Natural killer cell treated with Interleukin-12 subunit alpha and Interleukin-12 subunit beta and Interleukin-15 and Interleukin-18, amount 100 ng/mL, for 72 hours (primary cell): ENCODE results near the gene ATP5PD. TPM values are rescaled to one million over a fixed set of nuclear protein-coding genes. Genes with fewer than 3 reads are reported as not detected.
"Not testable (repeated sequence)": the region's sequence is repeated elsewhere in the genome, so short reads cannot be mapped to it uniquely, and the experiment has no call there.

Experiments used
- ATAC-seq, 2 donors: fragments of 150-1000 bp; cut with Tn5 transposase in 1 of 2; sonication (Bioruptor Pico), chemical (Tn5 transposase) in 1 of 2; 2 replicates each; pipeline ENCODE4 v1.10.0; 2021
- DNase-seq: peaks from one replicate; pipeline ENCODE4 v3.0.0; 2022; ENCODE audit warnings: low spot score
- H3K27ac Mint-ChIP-seq, 2 donors: 1 replicate in 1 of 2; 2 replicates in 1 of 2; pipeline ENCODE4 v1.8.0; 2022; ENCODE audit warnings: mixed read lengths in 2 of 2, mild to moderate bottlenecking in 1 of 2, moderate library complexity in 1 of 2
- H3K27me3 Mint-ChIP-seq, 2 donors: 1 replicate in 1 of 2; 2 replicates in 1 of 2; pipeline ENCODE4 v1.8.0; 2022; ENCODE audit warnings: mixed read lengths in 2 of 2
- H3K36me3 Mint-ChIP-seq: one replicate; pipeline ENCODE4 v1.8.0; 2022; ENCODE audit warnings: mixed read lengths
- H3K4me1 Mint-ChIP-seq, 2 donors: 1 replicate in 1 of 2; 2 replicates in 1 of 2; pipeline ENCODE4 v1.8.0; 2022; ENCODE audit warnings: low read depth in 2 of 2, mixed read lengths in 2 of 2, mild to moderate bottlenecking in 1 of 2
- H3K4me3 Mint-ChIP-seq: one replicate; pipeline ENCODE4 v1.8.0; 2022; ENCODE audit warnings: mixed read lengths
- H3K9me3 Mint-ChIP-seq: 2 replicates; pipeline ENCODE4 v1.8.0; 2022; ENCODE audit warnings: mixed read lengths
- total RNA-seq, 2 donors: library from RNA; stranded (reverse); gene quantifications; one replicate each; pipeline ENCODE4 v1.2.3, GENCODE V29; 2022

ATP5PD gene
- total RNA-seq, 2 donors from 2014 or later, result 153 to 187 TPM

DNA sequence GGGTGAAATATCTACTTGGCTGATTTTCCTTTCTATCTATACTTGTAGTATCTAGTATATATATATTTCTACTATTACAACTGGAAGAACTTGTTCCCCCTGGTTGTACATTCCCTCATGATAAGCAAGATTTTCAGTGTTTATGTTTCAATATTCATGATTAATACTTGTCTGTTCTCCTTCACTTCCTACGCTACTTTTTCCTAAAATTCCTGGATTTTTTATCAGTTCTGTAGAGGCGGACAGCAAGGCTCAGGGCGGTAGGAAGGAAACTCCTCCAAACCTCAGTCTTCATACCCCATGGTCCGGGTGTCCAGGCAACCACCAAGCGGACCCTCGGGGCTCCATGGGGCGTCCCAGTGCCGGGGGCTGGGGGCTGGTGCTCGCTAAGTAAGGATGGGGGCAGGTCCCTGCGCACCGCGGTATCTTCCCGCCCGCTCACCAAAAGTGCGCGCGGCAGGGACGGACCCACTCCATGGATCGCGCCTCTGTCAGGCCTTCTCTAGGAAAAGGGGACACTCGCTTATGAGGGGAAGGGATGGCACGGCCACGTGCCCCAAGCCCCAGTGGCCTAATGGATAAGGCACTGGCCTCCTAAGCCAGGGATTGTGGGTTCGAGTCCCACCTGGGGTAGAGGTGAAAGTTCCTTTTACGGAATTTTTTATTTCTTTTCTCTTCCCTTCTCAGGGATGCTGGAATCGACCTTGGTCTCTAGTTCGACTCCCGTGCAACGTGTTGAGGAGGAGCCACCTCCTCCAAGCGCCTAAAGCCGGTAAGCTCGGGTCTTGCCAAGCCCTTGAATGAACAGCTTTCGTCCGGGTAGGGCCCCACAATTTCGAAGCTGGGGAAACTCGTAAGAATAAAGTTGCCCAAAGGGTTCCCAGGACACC lies 13.2 kb downstream of the ATP5PD start:
- peak; percentile 63 to 75 for ATAC-seq
- peak; percentile 84 for DNase-seq
- H3K4me3 Mint-ChIP-seq, result peak overlapping the region; percentile 97
- peaks cover 0 to 5% of the 10 kb centered on the region in 2 donors for H3K27me3 Mint-ChIP-seq
- H3K4me1 Mint-ChIP-seq, result peaks cover 32 to 33% of the 10 kb centered on the region in 2 donors
- H3K9me3 Mint-ChIP-seq, result no peaks in the 10 kb centered on the region
- peak overlapping the region; percentile 97 for H3K27ac Mint-ChIP-seq
- H3K36me3 Mint-ChIP-seq, result peaks cover 7% of the 10 kb centered on the region

DNA sequence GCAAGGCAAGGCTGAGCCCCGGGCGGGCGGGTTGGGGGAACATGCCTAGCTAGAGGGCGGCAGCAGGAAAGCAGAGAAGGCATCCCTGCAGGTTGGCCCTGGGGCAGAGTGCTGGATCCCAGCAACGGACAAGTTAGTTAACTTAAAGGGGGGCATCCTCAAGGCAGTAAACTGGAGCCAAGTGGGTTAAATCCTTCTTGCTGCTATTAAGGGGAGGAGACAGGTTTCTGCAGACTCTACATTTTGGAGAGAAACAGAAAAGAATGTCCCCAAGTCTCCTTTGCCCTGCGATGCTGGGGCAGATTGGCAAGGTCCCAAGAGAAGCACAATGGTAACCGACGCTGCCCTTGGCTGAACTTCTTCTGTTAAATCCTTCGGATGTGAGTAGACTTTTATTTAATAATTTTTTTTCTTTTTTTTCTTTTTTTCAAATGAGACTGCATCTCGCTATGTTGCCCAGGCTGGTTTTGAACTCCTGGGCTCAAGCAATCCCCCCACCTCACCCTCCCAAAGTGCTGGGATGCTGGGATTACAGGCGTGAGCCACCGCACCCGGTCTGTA lies 14.0 kb downstream of the ATP5PD start:
- H3K4me1 Mint-ChIP-seq, result peaks cover 32 to 33% of the 10 kb centered on the region in 2 donors
- no peak overlapping the region for H3K27ac Mint-ChIP-seq
- peak overlapping the region; percentile 72 for H3K4me3 Mint-ChIP-seq
- no peak for DNase-seq
- H3K36me3 Mint-ChIP-seq, result peaks cover 4% of the 10 kb centered on the region
- H3K9me3 Mint-ChIP-seq, result no peaks in the 10 kb centered on the region
- peaks cover 0 to 5% of the 10 kb centered on the region in 2 donors for H3K27me3 Mint-ChIP-seq
- no peak for ATAC-seq

DNA sequence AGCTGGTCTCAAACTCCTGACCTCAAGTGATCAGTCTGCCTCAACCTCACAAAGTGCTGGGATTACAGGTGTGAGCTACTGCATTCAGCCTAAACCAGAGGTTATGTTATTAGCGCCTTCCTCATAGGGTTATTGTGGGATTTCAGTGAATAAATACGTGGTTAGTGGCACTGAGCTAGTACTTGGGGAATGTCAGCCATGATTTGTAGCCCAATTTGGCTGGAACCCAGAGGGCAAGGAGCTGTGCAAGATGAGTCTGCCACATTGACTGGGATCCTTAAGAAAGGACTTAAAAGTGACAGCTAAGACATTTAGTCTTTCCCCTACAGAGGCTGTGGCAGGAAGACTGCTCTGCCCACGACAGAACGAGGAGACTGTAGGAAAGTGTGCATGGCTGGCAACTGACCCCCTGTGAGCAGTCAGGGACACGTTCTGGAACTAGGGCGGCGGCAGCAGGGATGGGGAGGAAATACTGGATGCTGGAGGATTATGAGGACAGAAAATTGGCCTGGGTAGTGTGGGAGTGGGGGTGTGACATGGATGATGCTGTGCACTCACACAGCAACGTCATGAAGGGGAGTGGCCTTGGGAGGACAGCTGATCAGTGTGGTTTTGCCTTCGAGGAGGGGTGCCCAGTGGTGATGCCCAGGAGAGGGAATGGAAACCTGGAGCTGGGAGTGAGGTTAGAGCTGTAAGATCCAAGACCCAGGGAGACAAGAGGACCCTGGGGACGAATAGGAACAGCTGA lies 14.6 kb downstream of the ATP5PD start:
- H3K4me3 Mint-ChIP-seq, result peak overlapping the region; percentile 72
- H3K9me3 Mint-ChIP-seq, result no peaks in the 10 kb centered on the region
- H3K36me3 Mint-ChIP-seq, result peaks cover 4% of the 10 kb centered on the region
- DNase-seq (no peak), ATAC-seq (peak in 1 of 2 donors; percentile 25)
- peaks cover 0 to 5% of the 10 kb centered on the region in 2 donors for H3K27me3 Mint-ChIP-seq
- peaks cover 32 to 33% of the 10 kb centered on the region in 2 donors for H3K4me1 Mint-ChIP-seq
- H3K27ac Mint-ChIP-seq, result no peak overlapping the region

DNA sequence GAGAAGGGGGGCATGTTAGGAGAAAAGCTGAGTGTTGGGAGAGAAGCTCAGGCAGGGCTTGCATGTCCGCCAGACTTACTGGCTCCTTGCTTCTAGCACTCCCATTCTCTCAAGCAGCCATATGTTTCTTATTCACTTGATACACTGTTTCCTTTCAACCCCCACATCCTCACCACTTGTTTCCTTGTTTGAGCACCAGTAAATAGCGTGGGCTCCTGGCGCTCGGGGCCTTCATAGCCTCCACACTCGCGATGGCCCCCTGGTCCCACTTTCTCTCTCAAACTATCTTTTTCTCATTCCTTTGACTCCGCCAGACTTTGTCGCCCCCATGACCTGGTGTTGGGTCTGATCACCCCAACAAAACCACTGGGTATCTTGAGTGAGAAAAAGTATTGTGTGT lies 16.6 kb downstream of the ATP5PD start:
- Mint-ChIP-seq H3K27ac (no peak overlapping the region), H3K4me1 (peaks cover 29 to 33% of the 10 kb centered on the region in 2 donors)

DNA sequence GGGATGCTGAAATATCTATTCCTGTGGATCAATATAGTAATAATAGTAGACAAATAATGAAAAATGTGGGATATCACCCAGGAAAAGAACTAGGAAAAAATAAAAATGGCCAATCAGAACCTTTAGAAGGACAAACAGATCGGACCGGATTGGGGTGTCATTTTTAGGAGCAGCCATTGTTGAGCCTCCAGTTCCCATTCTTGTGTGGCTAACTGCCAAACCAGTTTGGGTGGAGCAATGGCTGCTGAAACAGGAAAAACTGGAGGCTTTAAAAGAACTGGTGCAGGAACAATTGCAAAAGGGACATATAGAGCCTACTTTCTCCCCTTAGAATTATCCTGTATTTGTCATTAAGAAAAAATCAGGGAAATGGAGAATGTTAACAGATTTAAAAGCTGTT lies 20.1 kb downstream of the ATP5PD start:
- DNase-seq, H3K27ac Mint-ChIP-seq, H3K9me3 Mint-ChIP-seq, ATAC-seq, H3K4me3 Mint-ChIP-seq, H3K27me3 Mint-ChIP-seq: not testable (repeated sequence)
- peaks cover 4 to 10% of the 10 kb centered on the region in 2 donors for H3K4me1 Mint-ChIP-seq
- H3K36me3 Mint-ChIP-seq, result peaks cover 14% of the 10 kb centered on the region

More for the DNA sequence above, 16.6 kb downstream of the ATP5PD start:
- DNase-seq, result no peak
- Mint-ChIP-seq H3K9me3 (no peaks in the 10 kb centered on the region), H3K27me3 (peaks cover 0 to 5% of the 10 kb centered on the region in 2 donors), H3K36me3 (peaks cover 4% of the 10 kb centered on the region), H3K4me3 (no peak overlapping the region)
- ATAC-seq, result no peak

DNA sequence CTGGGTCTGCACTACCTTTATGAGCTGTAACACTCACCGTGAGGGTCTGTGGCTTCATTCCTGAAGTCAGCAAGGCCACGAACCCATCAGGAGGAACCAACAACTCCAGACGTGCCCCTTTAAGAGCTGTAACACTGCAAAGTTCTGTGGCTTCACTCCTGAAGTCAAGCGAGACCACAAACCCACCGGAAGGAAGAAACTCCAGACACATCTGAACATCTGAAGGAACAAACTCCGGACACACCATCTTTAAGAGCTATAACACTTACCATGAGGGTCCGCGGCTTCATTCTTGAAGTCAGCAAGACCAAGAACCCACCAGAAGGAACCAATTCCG lies 21.4 kb downstream of the ATP5PD start:
- peak in 1 of 2 donors; percentile 33 for ATAC-seq
- H3K4me1 Mint-ChIP-seq, result peaks cover 4 to 10% of the 10 kb centered on the region in 2 donors
- peaks cover 13% of the 10 kb centered on the region for H3K36me3 Mint-ChIP-seq
- DNase-seq, H3K27me3 Mint-ChIP-seq, H3K9me3 Mint-ChIP-seq: not testable (repeated sequence)
- H3K27ac Mint-ChIP-seq, result peak overlapping the region; percentile 51 to 63
- H3K4me3 Mint-ChIP-seq, result peak overlapping the region; percentile 60

DNA sequence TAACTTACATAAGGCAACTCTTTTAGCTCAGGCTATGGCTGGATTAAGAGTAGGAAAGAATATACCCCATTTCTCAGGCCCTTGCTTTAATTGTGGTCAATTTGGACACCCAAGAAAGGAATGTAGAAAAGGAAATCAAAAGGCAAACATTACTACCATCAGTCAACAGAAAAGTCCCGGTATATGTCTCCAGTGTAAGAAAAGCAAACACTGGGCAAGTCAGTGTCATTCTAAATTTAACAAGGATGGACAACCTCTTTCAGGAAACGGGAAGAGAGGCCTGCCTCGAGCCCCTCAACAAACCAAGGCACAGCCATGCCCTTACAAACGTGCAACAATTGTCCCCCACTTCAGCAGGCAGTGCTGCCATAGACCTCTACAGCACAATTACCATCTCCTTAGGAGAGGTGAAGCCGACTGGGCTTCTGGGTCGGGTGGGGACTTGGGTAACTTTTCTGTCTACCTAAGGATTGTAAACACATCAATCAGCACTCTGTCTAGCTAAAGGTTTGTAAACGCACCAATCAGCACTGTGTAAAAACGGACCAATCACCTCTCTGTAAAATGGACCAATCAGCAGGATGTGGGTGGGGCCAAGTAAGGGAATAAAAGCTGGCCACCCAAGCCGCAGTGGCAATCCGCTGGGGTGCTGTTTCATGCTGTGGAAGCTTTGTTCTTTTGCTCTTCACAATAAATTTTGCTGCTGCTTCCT lies 21.9 kb downstream of the ATP5PD start:
- Mint-ChIP-seq H3K4me3 (peak overlapping the region; percentile 60), H3K27ac (peak overlapping the region; percentile 51 to 63), H3K9me3 (no peaks in the 10 kb centered on the region), H3K27me3 (no peaks in the 10 kb centered on the region), H3K36me3 (peaks cover 11% of the 10 kb centered on the region), H3K4me1 (peaks cover 4 to 10% of the 10 kb centered on the region in 2 donors)
- peak; percentile 48 to 57 for ATAC-seq
- no peak for DNase-seq

DNA sequence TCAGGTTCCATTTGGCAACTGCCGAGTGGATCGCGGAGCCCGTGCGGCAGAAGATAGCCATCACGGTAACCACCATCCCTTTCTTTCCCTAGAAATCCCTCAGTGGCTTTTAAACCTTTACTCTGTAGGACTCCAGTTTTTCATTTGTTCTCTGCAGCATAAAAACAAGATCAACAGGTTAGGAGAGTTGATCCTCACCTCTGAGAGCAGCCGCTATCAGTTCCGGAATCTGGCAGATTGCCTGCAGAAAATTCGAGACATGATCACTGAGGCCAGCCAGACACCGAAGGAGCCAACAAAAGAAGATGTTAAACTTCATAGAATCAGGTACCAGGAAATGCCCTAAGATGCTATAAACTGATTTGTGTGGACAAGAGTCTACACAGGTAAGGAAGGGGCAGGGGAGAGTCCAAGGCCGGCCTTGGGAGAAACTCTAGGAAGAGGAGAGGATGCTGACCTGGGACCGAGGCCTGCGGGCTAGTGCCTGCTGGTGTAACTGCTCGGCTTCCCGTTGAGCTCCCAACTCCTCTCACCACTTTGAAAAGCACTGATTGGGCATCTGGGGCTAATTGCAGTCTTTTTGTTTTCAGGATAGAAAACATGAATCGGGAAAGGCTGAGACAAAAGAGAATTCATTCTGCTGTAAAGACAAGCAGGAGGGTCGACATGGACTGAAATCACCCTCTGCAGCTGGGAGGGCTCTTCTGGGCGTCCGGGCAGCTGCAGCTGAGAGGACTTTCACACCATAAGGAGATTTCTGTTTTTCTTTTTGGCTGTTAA lies 26.2 kb downstream of the ATP5PD start:
- no peak for DNase-seq
- H3K4me1 Mint-ChIP-seq, result peaks cover 4 to 15% of the 10 kb centered on the region in 2 donors
- H3K27ac Mint-ChIP-seq, result no peak overlapping the region
- no peak overlapping the region for H3K4me3 Mint-ChIP-seq
- no peaks in the 10 kb centered on the region for H3K27me3 Mint-ChIP-seq
- no peak for ATAC-seq
- peaks cover 12% of the 10 kb centered on the region for H3K36me3 Mint-ChIP-seq
- no peaks in the 10 kb centered on the region for H3K9me3 Mint-ChIP-seq

DNA sequence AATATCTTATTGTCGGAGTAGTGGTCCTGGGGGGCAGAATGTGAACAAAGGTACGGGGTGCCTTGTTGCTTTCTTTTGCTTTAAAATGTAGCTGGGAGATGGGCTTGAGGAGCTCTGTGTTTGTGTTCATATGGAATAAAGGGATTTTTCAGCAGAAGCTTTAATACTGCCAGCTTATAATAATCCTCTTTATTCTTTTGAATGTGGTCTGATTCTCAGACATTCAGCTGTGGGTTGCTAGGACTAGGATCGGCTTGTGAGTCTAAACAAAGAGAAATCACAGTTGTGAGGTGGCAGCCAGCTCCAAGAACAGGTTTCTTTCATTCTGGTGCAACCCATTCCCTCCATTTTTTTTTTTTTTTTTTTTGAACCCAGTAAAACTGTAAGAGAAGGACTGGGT lies 27.1 kb downstream of the ATP5PD start:
- Mint-ChIP-seq H3K36me3 (peaks cover 17% of the 10 kb centered on the region), H3K9me3 (no peaks in the 10 kb centered on the region), H3K4me3 (no peak overlapping the region), H3K27me3 (no peaks in the 10 kb centered on the region), H3K4me1 (peaks cover 3 to 16% of the 10 kb centered on the region in 2 donors), H3K27ac (no peak overlapping the region)
- no peak for DNase-seq
- ATAC-seq, result no peak

DNA sequence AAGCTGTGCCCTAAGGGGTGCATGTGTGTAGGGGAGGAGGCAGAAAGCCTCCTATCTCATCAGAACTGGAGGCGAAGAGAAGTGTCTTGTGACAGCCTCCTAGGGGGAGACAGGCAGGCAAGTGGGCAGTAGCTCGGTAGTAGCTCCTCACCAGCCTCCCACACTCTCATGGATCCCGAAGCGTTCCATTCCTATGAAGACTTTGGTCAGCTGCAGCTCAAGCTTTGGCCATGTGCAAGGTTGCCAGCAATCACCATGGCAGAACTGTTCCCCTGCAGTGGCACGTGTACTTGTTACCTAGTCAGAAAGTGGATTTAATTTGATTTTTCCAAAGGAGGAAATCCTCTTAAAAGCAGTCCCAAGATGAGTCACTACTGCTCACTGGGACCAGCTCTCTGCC lies 27.6 kb downstream of the ATP5PD start:
- no peaks in the 10 kb centered on the region for H3K9me3 Mint-ChIP-seq
- ATAC-seq (no peak), DNase-seq (no peak)
- peaks cover 4 to 16% of the 10 kb centered on the region in 2 donors for H3K4me1 Mint-ChIP-seq
- no peak overlapping the region for H3K27ac Mint-ChIP-seq
- H3K27me3 Mint-ChIP-seq, result no peaks in the 10 kb centered on the region
- no peak overlapping the region for H3K4me3 Mint-ChIP-seq
- peaks cover 17% of the 10 kb centered on the region for H3K36me3 Mint-ChIP-seq

DNA sequence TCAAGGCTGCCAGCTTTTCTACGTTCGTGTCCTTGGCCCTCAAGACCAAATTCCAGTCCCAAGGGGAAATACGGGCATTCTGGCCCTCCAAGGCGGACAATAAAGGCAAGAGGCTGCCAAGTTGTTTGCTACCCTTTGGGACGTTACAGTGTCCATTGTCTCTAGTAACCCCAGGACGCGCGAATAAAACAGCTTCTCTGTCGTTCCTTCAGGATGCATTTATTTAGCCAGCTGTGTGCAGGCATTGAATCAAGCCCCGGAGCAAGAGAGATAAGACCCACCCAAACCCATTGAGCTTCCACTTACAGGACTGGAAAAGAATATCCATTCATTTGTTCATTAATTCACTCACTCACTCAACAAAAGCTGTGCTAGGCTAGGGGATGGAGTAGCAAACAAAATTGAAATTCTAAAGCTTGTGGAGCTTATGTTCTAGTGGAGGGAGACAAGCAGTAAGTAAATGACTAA lies 33.6 kb downstream of the ATP5PD start:
- Mint-ChIP-seq H3K4me3 (peak overlapping the region; percentile 87), H3K4me1 (peaks cover 19 to 30% of the 10 kb centered on the region in 2 donors), H3K27me3 (no peaks in the 10 kb centered on the region), H3K27ac (peak overlapping the region; percentile 82 to 83), H3K36me3 (peaks cover 10% of the 10 kb centered on the region), H3K9me3 (no peaks in the 10 kb centered on the region)
- no peak for ATAC-seq
- DNase-seq, result no peak

DNA sequence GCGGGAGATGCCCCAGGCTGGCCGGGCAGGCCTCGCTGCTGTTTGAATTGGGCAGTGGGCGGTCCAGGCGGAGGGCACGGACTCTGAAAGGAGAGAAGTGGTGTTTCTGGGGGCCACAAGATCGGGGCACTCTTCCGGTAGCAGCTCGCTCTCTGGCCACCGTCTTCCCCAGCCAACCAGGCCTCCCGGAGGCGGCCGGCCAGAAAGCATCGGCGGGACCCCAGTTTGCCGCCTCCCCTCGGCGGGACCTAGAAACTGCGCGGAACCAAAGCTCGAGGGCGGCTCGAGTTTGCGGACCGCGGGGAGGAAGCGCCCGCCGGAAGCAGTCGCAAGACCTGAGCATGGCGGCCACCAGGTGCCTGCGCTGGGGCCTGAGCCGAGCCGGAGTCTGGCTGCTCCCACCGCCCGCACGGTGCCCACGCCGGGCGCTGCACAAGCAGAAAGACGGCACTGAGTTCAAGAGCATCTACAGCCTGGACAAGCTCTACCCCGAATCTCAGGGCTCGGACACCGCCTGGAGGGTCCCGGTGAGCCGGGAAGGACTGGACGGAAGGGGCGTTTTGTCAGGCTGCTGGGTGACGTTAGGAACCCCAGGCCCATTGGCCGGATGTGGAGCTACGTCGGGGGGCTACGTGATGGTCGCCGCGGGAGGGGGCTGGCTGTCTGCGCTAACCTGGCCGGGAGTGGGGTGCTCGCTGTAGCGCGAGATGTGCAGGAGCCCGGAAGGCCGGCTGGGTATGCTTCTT lies 34.2 kb downstream of the ATP5PD start, which contains the start of gene MRPL58:
Gene MRPL58 (plus strand): TSS at position 325 of the 746 bp plus-strand sequence. CDS start 17 bp downstream, at position 342.
- ATAC-seq, result peak; percentile 95 to 96
- Mint-ChIP-seq H3K9me3 (no peaks in the 10 kb centered on the region), H3K36me3 (peaks cover 10% of the 10 kb centered on the region), H3K27me3 (no peaks in the 10 kb centered on the region), H3K4me1 (peaks cover 19 to 30% of the 10 kb centered on the region in 2 donors), H3K4me3 (peak within 1 kb of the TSS; percentile 87), H3K27ac (peak within 1 kb of the TSS; percentile 82 to 83)
- peak; percentile 89 for DNase-seq
